ENCODE results near the gene CELA3A. TPM values are rescaled to one million over a fixed set of nuclear protein-coding genes. Genes with fewer than 3 reads are reported as not detected.

CELA3A gene
- total and polyA plus RNA-seq, 2 of the 13 experiments (the other 11 are each of a cell fraction or from before 2014, with no cell fraction given) = 0.09 TPM; not detected in 1

DNA sequence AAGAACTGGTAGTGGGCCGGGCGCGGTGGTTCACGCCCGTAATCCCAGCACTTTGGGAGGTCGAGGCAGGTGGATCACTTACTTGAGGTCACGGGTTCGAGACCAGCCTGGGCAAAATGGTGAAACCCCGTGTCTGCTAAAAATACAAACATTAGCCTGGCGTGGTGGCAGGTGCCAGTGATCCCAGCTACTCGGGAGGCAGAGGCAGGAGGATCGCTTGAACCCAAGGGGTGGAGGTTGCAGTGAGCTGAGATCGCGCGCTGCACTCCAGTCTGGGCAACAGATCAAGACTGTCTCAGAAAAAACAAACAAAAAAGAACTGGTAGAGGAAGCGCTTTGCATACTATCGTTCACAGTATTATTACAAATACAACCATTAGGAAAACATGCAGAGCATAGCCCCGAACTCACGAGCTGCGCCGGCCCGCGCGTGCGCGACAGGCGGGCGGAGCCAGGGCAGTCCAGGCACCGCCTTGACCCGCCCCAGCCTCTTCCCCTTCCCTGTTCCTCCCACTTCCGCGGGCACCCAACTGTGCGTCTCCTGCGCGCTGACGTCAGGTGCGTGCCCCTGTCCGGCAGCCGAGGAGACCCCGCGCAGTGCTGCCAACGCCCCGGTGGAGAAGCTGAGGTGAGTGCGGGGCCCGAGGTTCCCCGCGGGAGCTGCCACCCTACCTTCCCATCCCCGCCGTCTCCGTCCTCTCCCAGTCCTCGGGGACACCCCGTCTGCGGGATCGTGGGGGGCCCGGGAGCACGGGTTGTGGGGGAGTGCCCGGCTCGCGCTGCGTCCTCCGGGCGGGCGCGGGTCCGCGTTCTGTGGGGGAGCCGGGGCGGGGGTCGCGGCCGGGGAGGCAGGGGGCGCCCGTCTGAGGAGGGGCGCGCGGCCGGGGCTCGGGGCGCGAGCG is 50.9 kb downstream of the CELA3A start, which contains the start of gene CDC42 (continued):
- TF ChIP-seq, protein P1, sequence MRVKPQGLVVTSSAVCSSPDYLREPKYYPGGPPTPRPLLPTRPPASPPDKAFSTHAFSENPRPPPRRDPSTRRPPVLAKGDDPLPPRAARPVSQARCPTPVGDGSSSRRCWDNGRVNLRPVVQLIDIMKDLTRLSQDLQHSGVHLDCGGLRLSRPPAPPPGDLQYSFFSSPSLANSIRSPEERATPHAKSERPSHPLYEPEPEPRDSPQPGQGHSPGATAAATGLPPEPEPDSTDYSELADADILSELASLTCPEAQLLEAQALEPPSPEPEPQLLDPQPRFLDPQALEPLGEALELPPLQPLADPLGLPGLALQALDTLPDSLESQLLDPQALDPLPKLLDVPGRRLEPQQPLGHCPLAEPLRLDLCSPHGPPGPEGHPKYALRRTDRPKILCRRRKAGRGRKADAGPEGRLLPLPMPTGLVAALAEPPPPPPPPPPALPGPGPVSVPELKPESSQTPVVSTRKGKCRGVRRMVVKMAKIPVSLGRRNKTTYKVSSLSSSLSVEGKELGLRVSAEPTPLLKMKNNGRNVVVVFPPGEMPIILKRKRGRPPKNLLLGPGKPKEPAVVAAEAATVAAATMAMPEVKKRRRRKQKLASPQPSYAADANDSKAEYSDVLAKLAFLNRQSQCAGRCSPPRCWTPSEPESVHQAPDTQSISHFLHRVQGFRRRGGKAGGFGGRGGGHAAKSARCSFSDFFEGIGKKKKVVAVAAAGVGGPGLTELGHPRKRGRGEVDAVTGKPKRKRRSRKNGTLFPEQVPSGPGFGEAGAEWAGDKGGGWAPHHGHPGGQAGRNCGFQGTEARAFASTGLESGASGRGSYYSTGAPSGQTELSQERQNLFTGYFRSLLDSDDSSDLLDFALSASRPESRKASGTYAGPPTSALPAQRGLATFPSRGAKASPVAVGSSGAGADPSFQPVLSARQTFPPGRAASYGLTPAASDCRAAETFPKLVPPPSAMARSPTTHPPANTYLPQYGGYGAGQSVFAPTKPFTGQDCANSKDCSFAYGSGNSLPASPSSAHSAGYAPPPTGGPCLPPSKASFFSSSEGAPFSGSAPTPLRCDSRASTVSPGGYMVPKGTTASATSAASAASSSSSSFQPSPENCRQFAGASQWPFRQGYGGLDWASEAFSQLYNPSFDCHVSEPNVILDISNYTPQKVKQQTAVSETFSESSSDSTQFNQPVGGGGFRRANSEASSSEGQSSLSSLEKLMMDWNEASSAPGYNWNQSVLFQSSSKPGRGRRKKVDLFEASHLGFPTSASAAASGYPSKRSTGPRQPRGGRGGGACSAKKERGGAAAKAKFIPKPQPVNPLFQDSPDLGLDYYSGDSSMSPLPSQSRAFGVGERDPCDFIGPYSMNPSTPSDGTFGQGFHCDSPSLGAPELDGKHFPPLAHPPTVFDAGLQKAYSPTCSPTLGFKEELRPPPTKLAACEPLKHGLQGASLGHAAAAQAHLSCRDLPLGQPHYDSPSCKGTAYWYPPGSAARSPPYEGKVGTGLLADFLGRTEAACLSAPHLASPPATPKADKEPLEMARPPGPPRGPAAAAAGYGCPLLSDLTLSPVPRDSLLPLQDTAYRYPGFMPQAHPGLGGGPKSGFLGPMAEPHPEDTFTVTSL (CRISPR knock-in tag; IDR thresholded peaks at IDR 0.05; ENCODE audit: borderline replicate concordance) = 0 out of 2 replicates have a peak, but pooled peaks have one; percentile 23
- TF ChIP-seq DR1 (CRISPR knock-in tag; IDR thresholded peaks at IDR 0.05) (no peak), TBP (CRISPR knock-in tag; IDR thresholded peaks at IDR 0.05) (no peak), ZMAT3 (CRISPR knock-in tag; conservative IDR thresholded peaks at IDR 0.05) (peak; percentile 88), PHF5A (CRISPR knock-in tag; IDR thresholded peaks at IDR 0.05; ENCODE audit: low read depth, unreplicated experiment) (peak; percentile 62), IKZF1 (IDR thresholded peaks at IDR 0.05) (no peak), ZFP90 (CRISPR knock-in tag; IDR thresholded peaks at IDR 0.05; ENCODE audit: borderline replicate concordance) (no peak; the same call in 1 of the 2 replicates), NR2F2 (IDR thresholded peaks at IDR 0.05; ENCODE audit: borderline replicate concordance, low read depth) (no peak; the same call in 1 of the 2 replicates), POGZ (CRISPR knock-in tag; IDR thresholded peaks at IDR 0.05) (peak; percentile 69), PTBP1 (IDR thresholded peaks at IDR 0.05; ENCODE audit: low read depth, low read length, poor library complexity, severe bottlenecking) (no peak), ZSCAN30 (CRISPR knock-in tag; IDR thresholded peaks at IDR 0.05) (no peak), HOXD1 (CRISPR knock-in tag; IDR thresholded peaks at IDR 0.05) (no peak), IRX3 (CRISPR knock-in tag; IDR thresholded peaks at IDR 0.05; ENCODE audit: borderline replicate concordance, low read depth) (peak; percentile 73; the same call in 1 of the 2 replicates), ZNF644 (CRISPR knock-in tag; IDR thresholded peaks at IDR 0.05; ENCODE audit: low read depth) (no peak), ZNF678 (CRISPR knock-in tag; IDR thresholded peaks at IDR 0.05) (no peak), ZNF484 (CRISPR knock-in tag; IDR thresholded peaks at IDR 0.05; ENCODE audit: borderline replicate concordance, low read depth) (no peak)
- TF ChIP-seq, protein P2, sequence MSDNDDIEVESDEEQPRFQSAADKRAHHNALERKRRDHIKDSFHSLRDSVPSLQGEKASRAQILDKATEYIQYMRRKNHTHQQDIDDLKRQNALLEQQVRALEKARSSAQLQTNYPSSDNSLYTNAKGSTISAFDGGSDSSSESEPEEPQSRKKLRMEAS (IDR thresholded peaks at IDR 0.05) = peak; percentile 71
- TF ChIP-seq, protein P3, sequence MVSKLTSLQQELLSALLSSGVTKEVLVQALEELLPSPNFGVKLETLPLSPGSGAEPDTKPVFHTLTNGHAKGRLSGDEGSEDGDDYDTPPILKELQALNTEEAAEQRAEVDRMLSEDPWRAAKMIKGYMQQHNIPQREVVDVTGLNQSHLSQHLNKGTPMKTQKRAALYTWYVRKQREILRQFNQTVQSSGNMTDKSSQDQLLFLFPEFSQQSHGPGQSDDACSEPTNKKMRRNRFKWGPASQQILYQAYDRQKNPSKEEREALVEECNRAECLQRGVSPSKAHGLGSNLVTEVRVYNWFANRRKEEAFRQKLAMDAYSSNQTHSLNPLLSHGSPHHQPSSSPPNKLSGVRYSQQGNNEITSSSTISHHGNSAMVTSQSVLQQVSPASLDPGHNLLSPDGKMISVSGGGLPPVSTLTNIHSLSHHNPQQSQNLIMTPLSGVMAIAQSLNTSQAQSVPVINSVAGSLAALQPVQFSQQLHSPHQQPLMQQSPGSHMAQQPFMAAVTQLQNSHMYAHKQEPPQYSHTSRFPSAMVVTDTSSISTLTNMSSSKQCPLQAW (CRISPR knock-in tag; IDR thresholded peaks at IDR 0.05) = peak; percentile 84
- TF ChIP-seq, protein P4, sequence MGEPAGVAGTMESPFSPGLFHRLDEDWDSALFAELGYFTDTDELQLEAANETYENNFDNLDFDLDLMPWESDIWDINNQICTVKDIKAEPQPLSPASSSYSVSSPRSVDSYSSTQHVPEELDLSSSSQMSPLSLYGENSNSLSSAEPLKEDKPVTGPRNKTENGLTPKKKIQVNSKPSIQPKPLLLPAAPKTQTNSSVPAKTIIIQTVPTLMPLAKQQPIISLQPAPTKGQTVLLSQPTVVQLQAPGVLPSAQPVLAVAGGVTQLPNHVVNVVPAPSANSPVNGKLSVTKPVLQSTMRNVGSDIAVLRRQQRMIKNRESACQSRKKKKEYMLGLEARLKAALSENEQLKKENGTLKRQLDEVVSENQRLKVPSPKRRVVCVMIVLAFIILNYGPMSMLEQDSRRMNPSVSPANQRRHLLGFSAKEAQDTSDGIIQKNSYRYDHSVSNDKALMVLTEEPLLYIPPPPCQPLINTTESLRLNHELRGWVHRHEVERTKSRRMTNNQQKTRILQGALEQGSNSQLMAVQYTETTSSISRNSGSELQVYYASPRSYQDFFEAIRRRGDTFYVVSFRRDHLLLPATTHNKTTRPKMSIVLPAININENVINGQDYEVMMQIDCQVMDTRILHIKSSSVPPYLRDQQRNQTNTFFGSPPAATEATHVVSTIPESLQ (CRISPR knock-in tag; conservative IDR thresholded peaks at IDR 0.05) = no peak
